HepG2 (cell line): Measurements from ENCODE around the gene ABAT. TPM values are rescaled to one million over a fixed set of nuclear protein-coding genes. Genes with fewer than 3 reads are reported as not detected.

ENCODE experiments used
- ATAC-seq: fragments of 200-7000 bp; cut with Tn5 transposase; 3 replicates; pipeline ENCODE4 v1.9.1; 2020; ENCODE audit warnings: mild to moderate bottlenecking, moderate library complexity
- BruUV-seq: library from RNA; stranded (reverse); fragments of 400-500 nt; replicated peaks from 2 replicates; lab custom pipeline; 2021; lab: Mats Ljungman, UMichigan
- CTCF ChIA-PET: fragments of 300-600 bp; formaldehyde crosslinking; extraction: SDS; loops from one replicate; lab custom pipeline; 2021; ENCODE audit warnings: low total read pairs, inconsistent platforms, low intra/inter-chr PET ratio; lab: Yijun Ruan, JAX
- POLR2A ChIA-PET: fragments of 350-600 bp; sonication (Branson Sonifier 250); formaldehyde crosslinking; loops from one replicate; lab custom pipeline; 2020; ENCODE audit warnings: antibody characterized with exemption, inconsistent platforms; lab: Yijun Ruan, JAX
- DNase-seq: peaks from one replicate; pipeline ENCODE4 v3.0.0-alpha.2; 2015; ENCODE audit warnings: low spot score
- FAIRE-seq: peaks from 3 replicates; lab custom pipeline; 2011; peaks lifted over from hg19 to GRCh38; lab: Jason Lieb, UNC
- H2AFZ ChIP-seq: one replicate; pipeline ENCODE4 v1.6.1; 2011; ENCODE audit warnings: low read length, inconsistent platforms
- H3K27ac ChIP-seq: fragments of 300-600 bp; 3 replicates; pipeline ENCODE4 v1.8.0; 2011; ENCODE audit warnings: mixed run types, mild to moderate bottlenecking, mixed read lengths, low read length, inconsistent platforms; ENCODE audit not compliant: insufficient read depth; ENCODE audit errors: extremely low read length
- H3K27me3 ChIP-seq, 2 experiments: fragments of 200-600 bp in 1 of 2; 2 replicates in 1 of 2; 3 replicates in 1 of 2; pipeline versions ENCODE4 v1.6.0 to v1.8.0; 2011; ENCODE audit warnings: low read length in 2 of 2, mild to moderate bottlenecking in 2 of 2, moderate library complexity in 2 of 2, inconsistent platforms in 1 of 2; ENCODE audit not compliant: insufficient read depth in 2 of 2, control insufficient read depth in 1 of 2
- H3K36me3 ChIP-seq, 2 experiments: fragments of 200-600 bp in 1 of 2; replicated peaks in 1 of 2; 2 replicates in 1 of 2; 3 replicates in 1 of 2; pipeline versions ENCODE4 v1.5.1 to v1.8.0; 2011; ENCODE audit warnings: low read length in 2 of 2, inconsistent platforms in 1 of 2; ENCODE audit not compliant: insufficient read depth in 2 of 2, control insufficient read depth in 1 of 2
- H3K4me1 ChIP-seq: 2 replicates; pipeline ENCODE4 v1.5.1; 2012; ENCODE audit warnings: low read length, inconsistent platforms; ENCODE audit not compliant: insufficient read depth
- H3K4me2 ChIP-seq: 2 replicates; pipeline ENCODE4 v1.6.0; 2011; ENCODE audit warnings: low read depth, low read length, inconsistent platforms
- H3K4me3 ChIP-seq, 3 experiments: fragments of 200-600 bp in 1 of 3; sonication (generic), shearing (Covaris generic) in 1 of 3; replicated peaks in 1 of 3; 2 replicates each; pipeline ENCODE4 v1.5.1; 2011 to 2016; ENCODE audit warnings: low read length in 3 of 3, inconsistent platforms in 2 of 3, low read depth in 2 of 3, mild to moderate bottlenecking in 2 of 3, control low read depth in 1 of 3, mixed read lengths in 1 of 3; ENCODE audit not compliant: insufficient read depth in 1 of 3
- H3K79me2 ChIP-seq: one replicate; pipeline ENCODE4 v1.6.1; 2011; ENCODE audit warnings: low read length, inconsistent platforms; ENCODE audit not compliant: insufficient read depth
- H3K9ac ChIP-seq: 2 replicates; pipeline ENCODE4 v1.6.0; 2011; ENCODE audit warnings: mild to moderate bottlenecking, low read depth, low read length, inconsistent platforms; ENCODE audit not compliant: insufficient read depth
- H3K9me3 ChIP-seq: 2 replicates; pipeline ENCODE4 v1.5.1; 2012; ENCODE audit warnings: mild to moderate bottlenecking, low read length
- H4K20me1 ChIP-seq: 2 replicates; pipeline ENCODE4 v1.6.0; 2011; ENCODE audit warnings: inconsistent platforms, mild to moderate bottlenecking, low read length, moderate library complexity; ENCODE audit not compliant: insufficient read depth
- BRD4 ChIP-seq: sonication (generic); formaldehyde crosslinking; IDR thresholded peaks from 2 replicates; pipeline ENCODE4 v1.4.0; 2020; ENCODE audit warnings: missing genetic modification reagents
- EZH2 ChIP-seq: conservative IDR thresholded peaks from 2 replicates; pipeline ENCODE4 v1.6.1; 2012; ENCODE audit warnings: mild to moderate bottlenecking, low read depth, low read length, moderate library complexity
- KLF12 ChIP-seq: sonication (generic); formaldehyde crosslinking; IDR thresholded peaks from 2 replicates; pipeline ENCODE4 v1.4.0; 2020; ENCODE audit warnings: missing genetic modification reagents, borderline replicate concordance
- RARA ChIP-seq: IDR thresholded peaks from 2 replicates; pipeline ENCODE4 v1.6.1; 2016; ENCODE audit warnings: missing genetic modification reagents, missing compliant biosample characterization
- RFX5 ChIP-seq: IDR thresholded peaks from 2 replicates; pipeline ENCODE4 v1.6.1; 2011; ENCODE audit warnings: low read depth, low read length, improper control_type of control experiment
- TCF7 ChIP-seq: sonication (generic); IDR thresholded peaks from 2 replicates; pipeline ENCODE4 v1.6.1; 2016; ENCODE audit warnings: antibody characterized with exemption, low read depth
- ZBTB42 ChIP-seq: sonication (generic); formaldehyde crosslinking; IDR thresholded peaks from 2 replicates; pipeline ENCODE4 v1.5.0; 2020; ENCODE audit warnings: mild to moderate bottlenecking, missing genetic modification reagents
- ZNF317 ChIP-seq: sonication (generic); formaldehyde crosslinking; IDR thresholded peaks from 2 replicates; pipeline ENCODE4 v1.5.0; 2020; ENCODE audit warnings: mild to moderate bottlenecking, missing genetic modification reagents
- ZNF496 ChIP-seq: sonication (generic); formaldehyde crosslinking; IDR thresholded peaks from 2 replicates; pipeline ENCODE4 v1.8.1; 2023; ENCODE audit warnings: mild to moderate bottlenecking, moderate library complexity, missing genetic modification reagents; ENCODE audit not compliant: insufficient replicate concordance
- ZNF713 ChIP-seq: sonication (generic); formaldehyde crosslinking; IDR thresholded peaks from 2 replicates; pipeline ENCODE4 v1.4.0; 2020; ENCODE audit warnings: mild to moderate bottlenecking, missing genetic modification reagents
- WGBS: methylation state at CpG from one replicate; pipeline ENCODE4 v1.1.6; 2017; ENCODE audit warnings: low lambda C conversion rate; 5-methylcytosine and 5-hydroxymethylcytosine counted together
- in situ Hi-C: cut with HindIII; loops from 2 replicates; pipeline ENCODE4 v1.10.0; 2017; ENCODE audit warnings: low pct_unique_long_range_greater_than_20kb; ENCODE audit not compliant: extremely low pct_ligation_motif_present
- intact Hi-C: fragments of 100-400 bp; cut with micrococcal nuclease; formaldehyde crosslinking; loops from one replicate; pipeline ENCODE4 v1.10.0; 2022; ENCODE audit not compliant: unreplicated experiment
- polyA plus RNA-seq, 8 experiments: library from polyadenylated mRNA; depleted of rRNA in 3 of 8; stranded (reverse) in 7 of 8; unstranded in 1 of 8; fragments of >200 nt; fragmentation: Illumina TruSeq in 4 of 8; extraction: Trizol in 4 of 8; gene quantifications; 2 replicates each; pipeline versions ENCODE4 v1.2.1 to v1.2.3, GENCODE V29; 2011 to 2016; ENCODE audit warnings: low read depth in 4 of 8, missing spikeins in 1 of 8, mixed read lengths in 1 of 8; ENCODE audit not compliant: insufficient read depth in 1 of 8
- total RNA-seq, 5 experiments: library from RNA; depleted of rRNA; stranded (reverse); fragments of >200 nt; fragmentation: Illumina TruSeq; extraction: Trizol; gene quantifications; 2 replicates each; pipeline ENCODE4 v1.2.3, GENCODE V29; 2016; ENCODE audit warnings: low read depth in 1 of 5
- TF ChIP-seq, protein P1 (sequence below): sonication (generic); formaldehyde crosslinking; IDR thresholded peaks from 2 replicates; pipeline ENCODE4 v1.4.0; 2020; ENCODE audit warnings: mild to moderate bottlenecking, missing genetic modification reagents

Gene ABAT
- total and polyA plus RNA-seq, 2 of the 13 experiments (the other 11 are each of a cell fraction or from before 2014, with no cell fraction given) = 47.6 to 97.3 TPM

DNA sequence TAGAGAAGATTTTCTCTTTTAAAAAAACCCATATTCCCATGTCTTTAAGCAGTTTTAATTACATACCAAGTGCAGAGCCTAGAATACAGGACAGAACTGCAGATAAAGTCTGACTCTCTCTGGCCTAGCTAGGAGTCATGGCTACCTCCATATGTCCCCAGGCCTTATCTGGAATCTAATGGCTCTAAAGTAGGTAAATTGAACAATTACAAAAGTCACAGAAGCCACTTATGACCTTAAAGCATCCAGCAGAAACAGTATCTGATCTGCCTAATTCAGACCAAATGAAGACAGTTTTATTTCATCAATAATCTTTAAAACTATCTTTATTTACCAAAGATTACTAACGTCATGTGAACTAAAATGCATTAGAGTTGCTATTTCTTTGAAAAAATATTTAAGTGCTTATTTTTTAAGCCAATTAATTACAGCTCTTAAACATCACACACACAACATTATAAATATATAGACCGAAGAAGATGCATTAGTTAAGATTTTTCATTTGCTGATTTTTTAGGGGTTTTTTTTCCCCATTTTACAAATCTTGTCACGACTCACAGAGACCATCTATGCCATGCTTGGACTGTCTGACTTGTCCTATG lies 152.0 kb downstream of the ABAT start:
- Histone ChIP-seq H3K36me3 (peaks cover 29 to 78% of the 10 kb centered on the region in 2 experiments), H3K4me2 (no peak overlapping the region), H3K9ac (no peak overlapping the region), H3K27ac (no peak overlapping the region), H3K27me3 (no peaks in the 10 kb centered on the region)
- POLR2A ChIA-PET = no interaction called here
- ATAC-seq = no peak
- intact Hi-C loops = no loop called here
- no TSS peak for BruUV-seq
- no peak for TF ChIP-seq ZNF317 (CRISPR knock-in tag)
- TF ChIP-seq EZH2 = no peak
- no peak for TF ChIP-seq KLF12 (CRISPR knock-in tag)
- no peak for TF ChIP-seq RARA
- TF ChIP-seq TCF7 = no peak
- no peak for TF ChIP-seq BRD4 (CRISPR knock-in tag)
- TF ChIP-seq, protein P1, sequence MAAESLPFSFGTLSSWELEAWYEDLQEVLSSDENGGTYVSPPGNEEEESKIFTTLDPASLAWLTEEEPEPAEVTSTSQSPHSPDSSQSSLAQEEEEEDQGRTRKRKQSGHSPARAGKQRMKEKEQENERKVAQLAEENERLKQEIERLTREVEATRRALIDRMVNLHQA (CRISPR knock-in tag) = no peak
- no peak for TF ChIP-seq ZNF713 (CRISPR knock-in tag)
- no peak for TF ChIP-seq ZNF496 (CRISPR knock-in tag)
- no peak for TF ChIP-seq RFX5
- TF ChIP-seq ZBTB42 (CRISPR knock-in tag) = no peak
- TF ChIP-seq, all 625 proteins: peak for 0
- 95% methylated on average over 3 of the region's 3 CpGs for WGBS
- no peaks in the 10 kb centered on the region for H3K4me1 ChIP-seq
- peaks cover 5% of the 10 kb centered on the region for H4K20me1 ChIP-seq
- DNase-seq = no peak
- H3K4me3 ChIP-seq = no peak overlapping the region
- H3K79me2 ChIP-seq = peaks cover 4% of the 10 kb centered on the region
- CTCF ChIA-PET = no interaction called here
- H3K9me3 ChIP-seq = no peaks in the 10 kb centered on the region
- H2AFZ ChIP-seq = no peak overlapping the region
- in situ Hi-C loops = no loop called here
- no peak for FAIRE-seq
